PFSK-1 (cell line): Measurements from ENCODE around the gene FIBIN.

Experiments
- FOXP2 ChIP-seq: optimal IDR thresholded peaks from 2 replicates; pipeline ENCODE3; 2011; ENCODE audit warnings: borderline replicate concordance, control low read depth, inconsistent platforms; ENCODE audit not compliant: insufficient read depth; ENCODE audit errors: extremely low read length, extremely low read depth
- POLR2AphosphoS5 ChIP-seq: IDR thresholded peaks from 2 replicates; pipeline ENCODE4 v1.6.1; 2012; ENCODE audit warnings: low read depth, mild to moderate bottlenecking, control low read depth, low read length, moderate library complexity
- REST ChIP-seq, 2 experiments: IDR thresholded peaks; 2 replicates each; pipeline versions ENCODE4 v1.6.1 to v1.8.0; 2011 to 2012; ENCODE audit warnings: low read depth in 2 of 2, low read length in 2 of 2, control low read depth in 1 of 2, inconsistent platforms in 1 of 2, mild to moderate bottlenecking in 1 of 2, moderate library complexity in 1 of 2; ENCODE audit not compliant: insufficient read depth in 1 of 2
- TAF1 ChIP-seq: IDR thresholded peaks from 2 replicates; pipeline ENCODE4 v1.6.1; 2012; ENCODE audit warnings: low read length, control low read depth, borderline replicate concordance; ENCODE audit not compliant: insufficient read depth

- TF ChIP-seq POLR2AphosphoS5: no peak
- no peak for TF ChIP-seq TAF1
- no peak for TF ChIP-seq FOXP2
- TF ChIP-seq REST (IDR thresholded peaks at IDR 0.05; ENCODE audit: insufficient read depth in 1 of 2, low read depth in 2 of 2, low read length in 2 of 2): no peak
These were observed 35.8 kb upstream of the FIBIN start for GRCh38 chr11:26958005-26958701.
